Measurements from ENCODE around the gene CDH23. TPM values are rescaled to one million over a fixed set of nuclear protein-coding genes. Genes with fewer than 3 reads are reported as not detected.

CDH23 gene
- polyA plus RNA-seq, 3 donors, result 0.51 to 0.96 (median 0.80) TPM

GRCh38 chr10:71713135-71714030 lies 316.7 kb downstream of the CDH23 start:
- no peak for DNase-seq (ENCODE audit: low read depth in 3 of 3, low spot score in 2 of 3)

DNA sequence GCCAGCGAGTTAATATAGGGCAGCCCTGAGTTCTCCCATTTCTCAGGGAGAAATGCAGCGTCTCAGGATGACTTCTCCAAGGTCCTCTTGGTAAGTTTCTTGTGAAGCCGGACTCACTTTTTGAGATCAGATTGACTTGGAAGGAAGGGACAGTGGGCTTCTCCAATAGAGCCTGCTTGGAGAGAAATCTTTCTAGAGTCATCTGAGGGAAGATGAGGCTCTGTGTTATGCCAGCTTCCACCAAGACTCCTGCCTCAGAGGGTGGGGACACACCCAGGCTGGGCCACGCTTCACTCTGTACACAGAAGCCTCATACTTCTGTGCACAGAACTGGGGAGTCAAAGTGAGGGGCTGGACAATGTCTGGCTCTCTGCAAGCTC lies 317.3 kb downstream of the CDH23 start:
- no peak for DNase-seq (ENCODE audit: low read depth in 3 of 3, low spot score in 2 of 3)

GRCh38 chr10:71714592-71714991 lies 317.9 kb downstream of the CDH23 start:
- DNase-seq (ENCODE audit: low read depth in 3 of 3, low spot score in 2 of 3), result no peak

DNA sequence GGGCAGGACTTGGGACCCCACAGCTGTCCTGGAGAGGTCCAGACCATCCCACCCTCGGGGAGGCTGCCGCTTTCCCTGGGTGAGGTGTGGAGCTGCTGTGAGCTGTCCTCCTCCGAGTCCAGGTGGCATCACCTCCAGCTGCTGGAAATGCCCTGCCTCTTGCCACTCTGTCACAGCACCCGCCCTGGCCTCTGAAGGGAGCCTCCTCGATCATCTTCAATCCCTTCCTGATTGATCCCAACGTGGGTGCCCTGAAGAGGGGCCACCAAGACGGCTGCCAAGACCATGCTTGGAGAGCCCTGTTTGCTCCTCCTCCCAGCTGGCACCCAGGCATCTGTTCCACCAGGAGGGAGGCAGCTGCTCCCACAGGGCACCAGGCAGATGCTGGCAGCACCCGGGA lies 318.3 kb downstream of the CDH23 start:
- DNase-seq (ENCODE audit: low read depth in 3 of 3, low spot score in 2 of 3), result no peak

DNA sequence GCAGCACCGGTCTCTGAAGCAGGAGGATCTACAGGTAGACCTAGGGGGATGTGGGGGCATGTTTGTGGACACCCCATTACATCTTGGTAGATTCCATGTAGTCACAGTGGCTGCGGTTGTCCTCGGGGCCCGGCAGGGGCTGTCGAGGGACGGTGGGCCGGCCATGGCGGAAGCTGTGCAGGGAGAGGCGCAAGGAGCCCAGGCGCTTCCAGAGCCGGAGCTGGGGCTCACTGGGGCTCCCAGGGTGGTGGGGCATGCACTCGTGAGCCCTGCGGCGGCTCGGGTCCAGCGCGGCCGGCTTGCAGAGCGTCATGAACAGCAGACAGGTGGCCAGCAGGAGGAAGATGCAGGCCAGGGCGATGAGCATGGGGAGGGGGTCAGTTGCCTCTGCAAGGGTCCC lies 319.1 kb downstream of the CDH23 start:
- no peak for DNase-seq (ENCODE audit: low read depth in 3 of 3, low spot score in 2 of 3)

GRCh38 chr10:71716426-71716825 lies 319.7 kb downstream of the CDH23 start:
- no peak for DNase-seq (ENCODE audit: low read depth in 3 of 3, low spot score in 2 of 3)

DNA sequence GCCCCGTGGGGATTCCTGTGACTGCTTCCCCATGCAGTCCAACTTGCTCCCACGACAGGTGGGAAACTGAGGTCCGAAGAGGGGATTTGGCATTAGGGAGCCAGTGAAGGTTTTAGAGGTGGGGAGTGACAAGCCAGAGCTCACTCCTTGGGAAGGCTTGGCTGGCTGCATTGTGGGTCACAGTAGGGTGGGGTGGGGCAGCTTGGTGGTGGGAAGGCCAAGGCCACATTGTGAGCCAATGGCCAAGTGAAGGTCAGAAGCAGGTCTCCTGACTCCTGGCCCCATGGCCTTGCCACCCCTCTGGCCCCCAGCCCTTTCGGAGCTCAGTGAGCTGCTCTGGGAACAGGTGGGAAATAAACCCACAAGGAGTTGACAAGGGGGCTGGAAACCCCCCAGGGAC lies 320.3 kb downstream of the CDH23 start:
- DNase-seq (ENCODE audit: low read depth in 3 of 3, low spot score in 2 of 3), result no peak

- no peak for DNase-seq (ENCODE audit: low read depth in 3 of 3, low spot score in 2 of 3)
Measured at GRCh38 chr10:71717551-71717951, 320.8 kb downstream of the CDH23 start.

DNA sequence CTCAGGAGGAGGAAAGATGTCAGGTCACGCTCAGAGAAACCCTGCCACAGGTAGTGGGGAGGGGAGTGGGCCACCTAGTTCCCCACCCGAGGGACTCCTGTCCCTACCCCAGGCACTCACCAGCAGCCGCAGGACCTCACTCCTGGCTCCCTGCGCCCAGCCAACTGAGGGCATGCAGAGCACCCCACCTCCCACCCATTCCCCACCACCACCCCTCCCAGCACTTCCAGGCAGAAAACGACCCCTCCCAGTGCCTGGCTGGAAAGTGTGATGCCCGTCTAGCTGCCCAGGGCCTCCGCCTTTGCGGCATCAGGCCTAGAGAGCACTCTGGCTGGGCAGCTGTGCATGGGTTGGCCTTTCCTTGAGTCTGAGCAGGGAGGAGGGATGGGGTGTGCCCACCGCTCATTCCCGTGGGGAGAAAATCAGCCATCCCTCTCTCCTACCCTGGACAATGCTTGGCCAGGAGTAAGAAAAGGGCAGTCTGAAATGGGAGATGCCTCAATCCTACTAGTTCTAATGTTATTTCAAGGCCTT lies 321.5 kb downstream of the CDH23 start:
- no peak for DNase-seq (ENCODE audit: low read depth in 3 of 3, low spot score in 2 of 3)

GRCh38 chr10:71719042-71719441 lies 322.3 kb downstream of the CDH23 start:
- no peak for DNase-seq (ENCODE audit: low read depth in 3 of 3, low spot score in 2 of 3)

DNA sequence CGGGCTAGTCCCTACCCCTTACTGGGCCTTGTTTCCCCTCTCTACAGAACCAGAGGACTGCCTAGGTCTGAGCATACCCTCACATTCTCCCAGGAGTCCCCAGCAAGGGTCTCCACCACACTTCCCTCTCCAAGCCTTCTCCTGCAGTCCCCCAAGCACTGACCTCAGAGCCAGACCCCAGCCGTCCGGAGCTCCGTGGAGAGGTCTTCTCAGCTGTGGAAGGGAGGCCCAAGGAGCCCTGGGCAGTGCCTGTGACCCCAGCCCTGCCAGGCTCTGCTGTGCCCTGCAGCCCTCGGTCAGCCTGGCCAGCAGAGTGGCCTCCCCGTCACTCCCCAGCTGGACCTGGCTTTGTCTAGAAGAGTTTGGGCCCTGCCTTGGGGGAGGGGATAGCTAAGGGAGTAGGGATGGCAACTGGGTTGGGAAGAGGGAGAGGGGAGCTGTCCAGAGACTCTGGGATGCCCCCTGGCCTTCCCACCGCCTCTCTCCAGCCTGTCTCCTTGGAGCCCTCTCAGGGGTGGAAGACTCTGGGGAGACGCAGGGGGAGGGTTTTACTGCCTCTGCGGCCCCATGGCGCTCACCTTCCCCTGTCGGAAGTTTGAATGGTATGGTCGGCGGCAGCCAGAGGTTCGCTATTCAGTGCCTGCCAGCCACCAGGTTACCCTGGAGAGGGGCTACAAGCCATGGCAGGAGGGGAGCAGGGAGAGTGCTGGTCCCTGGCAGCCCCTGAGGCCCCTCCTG lies 322.9 kb downstream of the CDH23 start, which contains the start of gene C10orf105:
TSS of gene C10orf105 (minus strand) at position 315 of the 738 bp plus-strand sequence. CDS start 3,441 bp downstream, outside the sequence.
- DNase-seq (ENCODE audit: low read depth in 3 of 3, low spot score in 2 of 3), result no peak

- no peak for DNase-seq (ENCODE audit: low read depth in 3 of 3, low spot score in 2 of 3)
Measured at GRCh38 chr10:71720288-71720687, 323.6 kb downstream of the CDH23 start.

- DNase-seq (ENCODE audit: low read depth in 3 of 3, low spot score in 2 of 3), result no peak
Measured at GRCh38 chr10:71721313-71721712, 324.6 kb downstream of the CDH23 start.

DNA sequence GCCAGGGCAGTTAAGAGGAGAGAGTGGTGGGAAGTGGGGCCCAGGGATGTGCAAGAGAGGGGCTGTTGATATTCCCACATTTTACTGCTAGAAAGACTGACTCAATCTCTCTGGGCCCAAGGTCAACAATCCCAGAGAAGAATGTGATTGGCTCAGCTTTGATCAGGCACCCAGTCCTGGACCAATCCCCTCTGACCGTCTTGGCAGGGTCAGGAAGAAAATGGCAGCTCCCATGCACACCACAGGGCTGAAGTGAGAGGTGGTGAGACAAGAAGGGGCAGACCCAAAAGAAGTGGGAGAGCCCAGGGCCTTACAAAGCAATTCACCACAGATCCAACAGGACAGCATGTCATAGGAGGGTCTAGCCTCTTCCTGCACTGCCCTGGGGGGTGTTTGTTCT lies 326.1 kb downstream of the CDH23 start:
- no peak for DNase-seq (ENCODE audit: low read depth in 3 of 3, low spot score in 2 of 3)

DNA sequence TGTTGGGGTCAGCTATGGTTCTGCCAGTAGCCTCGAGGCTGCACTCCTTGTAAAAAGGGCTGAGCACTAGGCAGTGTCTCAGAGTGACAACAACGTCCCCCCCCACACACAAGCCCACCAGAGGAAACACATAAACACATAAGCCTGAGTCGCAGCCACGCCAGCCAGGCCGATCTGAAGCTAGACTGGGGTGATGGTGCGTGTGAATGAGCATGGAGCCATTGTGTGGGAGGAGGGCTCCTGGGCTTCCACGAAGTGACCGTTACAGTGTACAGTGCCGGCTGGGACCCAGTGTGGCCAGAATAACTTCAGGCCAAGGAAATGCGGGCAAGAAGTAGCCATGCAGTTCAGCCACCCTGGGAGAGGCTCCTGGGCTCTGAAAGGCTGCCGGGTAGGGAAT lies 326.6 kb downstream of the CDH23 start:
- no peak for DNase-seq (ENCODE audit: low read depth in 3 of 3, low spot score in 2 of 3)

DNA sequence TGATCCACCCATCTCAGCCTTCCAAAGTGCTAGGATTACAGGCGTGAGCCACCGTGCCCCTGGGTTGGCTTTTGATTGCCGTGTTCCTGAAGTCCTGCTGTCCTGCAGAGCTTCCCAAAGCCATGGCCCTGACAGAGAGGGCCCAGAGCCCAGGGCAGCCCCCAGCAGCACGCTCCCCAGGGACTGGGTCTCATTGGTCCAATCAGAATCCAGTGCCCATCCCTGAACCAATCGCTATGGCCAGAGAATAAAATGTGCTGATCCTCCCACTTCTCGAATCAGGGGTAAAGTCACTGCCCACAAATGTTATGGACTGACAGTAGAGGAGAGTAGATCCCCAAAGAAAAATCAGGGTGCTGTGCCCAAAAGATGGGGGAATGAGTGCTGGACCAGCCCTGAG lies 327.8 kb downstream of the CDH23 start:
- DNase-seq (ENCODE audit: low read depth in 3 of 3, low spot score in 2 of 3), result no peak

GRCh38 chr10:71725249-71725648 lies 328.5 kb downstream of the CDH23 start:
- DNase-seq (ENCODE audit: low read depth in 3 of 3, low spot score in 2 of 3), result no peak

- DNase-seq (ENCODE audit: low read depth in 3 of 3, low spot score in 2 of 3), result no peak
Measured at GRCh38 chr10:71725998-71726579, 329.4 kb downstream of the CDH23 start.

- DNase-seq (ENCODE audit: low read depth in 3 of 3, low spot score in 2 of 3), result no peak
Measured at GRCh38 chr10:71726580-71727104, 329.9 kb downstream of the CDH23 start.

- DNase-seq (ENCODE audit: low read depth in 3 of 3, low spot score in 2 of 3), result no peak
Measured at GRCh38 chr10:71727105-71727737, 330.5 kb downstream of the CDH23 start.

Data from right renal cortex interstitium (tissue), 3 donors.